C4-2B (cell line): ENCODE data around the gene INSYN1.

Experiments
- ZFX ChIP-seq: fragments of 450-650 bp; IDR thresholded peaks from 2 replicates; pipeline ENCODE4 v1.6.1; 2017
- TF ChIP-seq, protein P1 (sequence below): fragments of 450-650 bp; conservative IDR thresholded peaks from 2 replicates; pipeline ENCODE4 v1.5.1; 2017; ENCODE audit warnings: mild to moderate bottlenecking

DNA sequence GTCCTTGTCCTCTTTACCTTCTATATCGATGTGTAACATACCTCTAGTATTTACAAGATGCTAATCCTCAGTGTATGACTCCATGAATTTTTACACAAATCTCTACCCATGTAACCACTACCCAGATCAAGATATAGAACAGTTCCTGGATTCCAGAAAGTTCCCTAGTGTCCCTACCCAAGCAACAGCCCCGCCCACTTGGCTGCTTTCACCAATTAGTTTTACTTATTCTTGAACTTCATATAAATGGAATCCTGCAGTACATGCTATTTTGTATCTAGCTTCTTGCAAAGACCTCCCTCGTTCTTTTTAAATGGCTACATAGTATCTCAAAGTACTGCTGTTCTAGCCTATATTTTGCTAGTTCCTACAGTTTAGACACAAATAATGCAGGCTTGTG is 35.9 kb downstream of the INSYN1 start:
- TF ChIP-seq, protein P1, sequence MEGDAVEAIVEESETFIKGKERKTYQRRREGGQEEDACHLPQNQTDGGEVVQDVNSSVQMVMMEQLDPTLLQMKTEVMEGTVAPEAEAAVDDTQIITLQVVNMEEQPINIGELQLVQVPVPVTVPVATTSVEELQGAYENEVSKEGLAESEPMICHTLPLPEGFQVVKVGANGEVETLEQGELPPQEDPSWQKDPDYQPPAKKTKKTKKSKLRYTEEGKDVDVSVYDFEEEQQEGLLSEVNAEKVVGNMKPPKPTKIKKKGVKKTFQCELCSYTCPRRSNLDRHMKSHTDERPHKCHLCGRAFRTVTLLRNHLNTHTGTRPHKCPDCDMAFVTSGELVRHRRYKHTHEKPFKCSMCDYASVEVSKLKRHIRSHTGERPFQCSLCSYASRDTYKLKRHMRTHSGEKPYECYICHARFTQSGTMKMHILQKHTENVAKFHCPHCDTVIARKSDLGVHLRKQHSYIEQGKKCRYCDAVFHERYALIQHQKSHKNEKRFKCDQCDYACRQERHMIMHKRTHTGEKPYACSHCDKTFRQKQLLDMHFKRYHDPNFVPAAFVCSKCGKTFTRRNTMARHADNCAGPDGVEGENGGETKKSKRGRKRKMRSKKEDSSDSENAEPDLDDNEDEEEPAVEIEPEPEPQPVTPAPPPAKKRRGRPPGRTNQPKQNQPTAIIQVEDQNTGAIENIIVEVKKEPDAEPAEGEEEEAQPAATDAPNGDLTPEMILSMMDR, result no peak
- no peak for TF ChIP-seq ZFX
